ENCODE data around the gene LLGL2.

DNA sequence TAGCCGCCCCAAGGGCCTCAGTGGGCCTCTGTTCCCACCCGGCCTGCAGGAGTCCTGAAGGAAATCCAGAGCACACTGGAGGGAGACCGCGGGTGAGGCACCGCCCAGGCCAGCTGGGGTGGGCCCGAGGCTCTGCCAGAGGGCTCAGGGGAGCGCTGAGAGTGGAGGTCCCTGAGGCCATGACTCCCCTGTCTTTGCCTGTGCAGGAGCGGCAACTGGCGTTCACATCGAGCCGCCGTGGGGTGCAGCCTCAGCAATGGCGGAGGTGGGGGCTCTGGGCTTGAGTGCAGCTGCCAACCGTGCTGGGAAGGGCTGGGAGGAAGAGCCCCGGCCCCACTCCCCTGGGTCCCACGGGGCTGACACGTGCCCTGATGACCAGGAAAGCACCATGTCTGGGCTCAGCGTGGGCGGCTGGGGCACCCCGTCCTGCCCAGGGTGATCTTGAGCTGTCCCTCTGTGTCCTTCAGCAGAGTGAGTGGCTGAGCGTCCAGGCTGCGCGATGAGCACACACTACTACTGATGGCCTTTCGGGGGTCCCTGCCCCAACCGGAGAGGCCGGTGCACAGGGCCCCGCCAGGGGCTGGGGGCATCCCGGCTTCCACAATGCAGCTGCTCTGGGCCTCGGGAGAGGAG is 49.0 kb downstream of the LLGL2 start:
- TF ChIP-seq, protein P1, sequence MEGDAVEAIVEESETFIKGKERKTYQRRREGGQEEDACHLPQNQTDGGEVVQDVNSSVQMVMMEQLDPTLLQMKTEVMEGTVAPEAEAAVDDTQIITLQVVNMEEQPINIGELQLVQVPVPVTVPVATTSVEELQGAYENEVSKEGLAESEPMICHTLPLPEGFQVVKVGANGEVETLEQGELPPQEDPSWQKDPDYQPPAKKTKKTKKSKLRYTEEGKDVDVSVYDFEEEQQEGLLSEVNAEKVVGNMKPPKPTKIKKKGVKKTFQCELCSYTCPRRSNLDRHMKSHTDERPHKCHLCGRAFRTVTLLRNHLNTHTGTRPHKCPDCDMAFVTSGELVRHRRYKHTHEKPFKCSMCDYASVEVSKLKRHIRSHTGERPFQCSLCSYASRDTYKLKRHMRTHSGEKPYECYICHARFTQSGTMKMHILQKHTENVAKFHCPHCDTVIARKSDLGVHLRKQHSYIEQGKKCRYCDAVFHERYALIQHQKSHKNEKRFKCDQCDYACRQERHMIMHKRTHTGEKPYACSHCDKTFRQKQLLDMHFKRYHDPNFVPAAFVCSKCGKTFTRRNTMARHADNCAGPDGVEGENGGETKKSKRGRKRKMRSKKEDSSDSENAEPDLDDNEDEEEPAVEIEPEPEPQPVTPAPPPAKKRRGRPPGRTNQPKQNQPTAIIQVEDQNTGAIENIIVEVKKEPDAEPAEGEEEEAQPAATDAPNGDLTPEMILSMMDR (IDR thresholded peaks at IDR 0.05): no peak
- TF ChIP-seq POLR2AphosphoS5 (IDR thresholded peaks at IDR 0.05): no peak
- no peak for TF ChIP-seq POLR2A (IDR thresholded peaks at IDR 0.05)
